Cardiac muscle cell (in vitro differentiated cells and primary cell): ENCODE results near the gene IP6K1. TPM values are rescaled to one million over a fixed set of nuclear protein-coding genes. Genes with fewer than 3 reads are reported as not detected.

Experiments used
- DNase-seq, 2 donors: peaks; one replicate each; pipeline versions ENCODE4 v3.0.0 to v3.0.0-alpha.2; 2010 to 2017; ENCODE audit warnings: low read depth in 1 of 2, low spot score in 1 of 2
- H3K27ac ChIP-seq: fragments of 200-600 bp; sonication (generic); 2 replicates; pipeline ENCODE4 v1.5.1; 2016
- H3K27me3 ChIP-seq: fragments of 200-600 bp; sonication (generic); 2 replicates; pipeline ENCODE4 v1.6.0; 2016; ENCODE audit warnings: control low read depth
- H3K36me3 ChIP-seq: fragments of 200-600 bp; sonication (generic); 2 replicates; pipeline ENCODE4 v1.5.1; 2016; ENCODE audit warnings: control low read depth
- H3K4me1 ChIP-seq: fragments of 200-600 bp; sonication (generic); 2 replicates; pipeline ENCODE4 v1.8.1; 2017; ENCODE audit warnings: low read depth, mild to moderate bottlenecking, mixed run types
- H3K4me3 ChIP-seq: fragments of 200-600 bp; sonication (generic); 2 replicates; pipeline ENCODE4 v1.5.1; 2016; ENCODE audit warnings: mild to moderate bottlenecking
- H3K9me3 ChIP-seq: fragments of 200-600 bp; sonication (generic); 2 replicates; pipeline ENCODE4 v1.5.1; 2017; ENCODE audit warnings: low read depth, mild to moderate bottlenecking, control low read depth
- polyA plus RNA-seq: library from polyadenylated mRNA; unstranded; fragments of >200 nt; fragmentation: Nextera tagmentation; extraction: Ambion mirVana; gene quantifications from 2 replicates; pipeline ENCODE4 v1.2.1, GENCODE V29; 2016
- total RNA-seq: library from RNA; depleted of rRNA; stranded (reverse); fragments of >200 nt; gene quantifications from 2 replicates; pipeline ENCODE4 v1.2.3, GENCODE V29; 2016
- TF ChIP-seq, protein P1 (sequence below): IDR thresholded peaks from 2 replicates; pipeline ENCODE4 v1.5.1; 2012; ENCODE audit warnings: low read depth, mild to moderate bottlenecking, low read length

Gene IP6K1
- total and polyA plus RNA-seq, 2 experiments from 2014 or later, result 30.1 to 40.3 TPM

- Histone ChIP-seq H3K9me3 (no peaks in the 10 kb centered on the region), H3K27me3 (no peaks in the 10 kb centered on the region), H3K4me3 (no peak overlapping the region), H3K27ac (no peak overlapping the region), H3K4me1 (no peaks in the 10 kb centered on the region), H3K36me3 (no peaks in the 10 kb centered on the region)
- DNase-seq, result no peak
- TF ChIP-seq, protein P1, sequence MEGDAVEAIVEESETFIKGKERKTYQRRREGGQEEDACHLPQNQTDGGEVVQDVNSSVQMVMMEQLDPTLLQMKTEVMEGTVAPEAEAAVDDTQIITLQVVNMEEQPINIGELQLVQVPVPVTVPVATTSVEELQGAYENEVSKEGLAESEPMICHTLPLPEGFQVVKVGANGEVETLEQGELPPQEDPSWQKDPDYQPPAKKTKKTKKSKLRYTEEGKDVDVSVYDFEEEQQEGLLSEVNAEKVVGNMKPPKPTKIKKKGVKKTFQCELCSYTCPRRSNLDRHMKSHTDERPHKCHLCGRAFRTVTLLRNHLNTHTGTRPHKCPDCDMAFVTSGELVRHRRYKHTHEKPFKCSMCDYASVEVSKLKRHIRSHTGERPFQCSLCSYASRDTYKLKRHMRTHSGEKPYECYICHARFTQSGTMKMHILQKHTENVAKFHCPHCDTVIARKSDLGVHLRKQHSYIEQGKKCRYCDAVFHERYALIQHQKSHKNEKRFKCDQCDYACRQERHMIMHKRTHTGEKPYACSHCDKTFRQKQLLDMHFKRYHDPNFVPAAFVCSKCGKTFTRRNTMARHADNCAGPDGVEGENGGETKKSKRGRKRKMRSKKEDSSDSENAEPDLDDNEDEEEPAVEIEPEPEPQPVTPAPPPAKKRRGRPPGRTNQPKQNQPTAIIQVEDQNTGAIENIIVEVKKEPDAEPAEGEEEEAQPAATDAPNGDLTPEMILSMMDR, result no peak
Observed at GRCh38 chr3:49712631-49713317, 73.6 kb downstream of the IP6K1 start.

- Histone ChIP-seq H3K4me3 (no peak overlapping the region), H3K27ac (no peak overlapping the region), H3K4me1 (no peaks in the 10 kb centered on the region), H3K9me3 (no peaks in the 10 kb centered on the region), H3K27me3 (no peaks in the 10 kb centered on the region), H3K36me3 (no peaks in the 10 kb centered on the region)
- TF ChIP-seq, protein P1, result no peak
- no peak for DNase-seq
Observed at GRCh38 chr3:49712166-49712565, 74.2 kb downstream of the IP6K1 start.

- TF ChIP-seq, protein P1, result no peak
- H3K27ac ChIP-seq, result no peak overlapping the region
- H3K4me1 ChIP-seq, result no peaks in the 10 kb centered on the region
- H3K27me3 ChIP-seq, result no peaks in the 10 kb centered on the region
- no peak overlapping the region for H3K4me3 ChIP-seq
- no peaks in the 10 kb centered on the region for H3K36me3 ChIP-seq
- no peaks in the 10 kb centered on the region for H3K9me3 ChIP-seq
- no peak for DNase-seq
Observed at GRCh38 chr3:49711489-49711888, 74.9 kb downstream of the IP6K1 start.

- H3K4me1 ChIP-seq, result no peaks in the 10 kb centered on the region
- H3K4me3 ChIP-seq, result no peak overlapping the region
- DNase-seq, result no peak
- no peaks in the 10 kb centered on the region for H3K36me3 ChIP-seq
- H3K27me3 ChIP-seq, result no peaks in the 10 kb centered on the region
- H3K27ac ChIP-seq, result no peak overlapping the region
- TF ChIP-seq, protein P1, result no peak
- no peaks in the 10 kb centered on the region for H3K9me3 ChIP-seq
Observed at GRCh38 chr3:49709852-49710251, 76.5 kb downstream of the IP6K1 start.

- Histone ChIP-seq H3K9me3 (no peaks in the 10 kb centered on the region), H3K4me3 (no peak overlapping the region), H3K27me3 (no peaks in the 10 kb centered on the region), H3K4me1 (no peaks in the 10 kb centered on the region), H3K36me3 (no peaks in the 10 kb centered on the region), H3K27ac (no peak overlapping the region)
- TF ChIP-seq, protein P1, result no peak
- no peak for DNase-seq
Observed at GRCh38 chr3:49707113-49707480, 79.2 kb downstream of the IP6K1 start.
